Trophoblast cell (in vitro differentiated cells and primary cell): ENCODE measurements around the gene DNAAF3.
A peak's percentile ranks its signal among the peaks of the same experiment; 100 is the strongest.

ENCODE experiments used
- DNase-seq, 2 donors: peaks; one replicate each; pipeline ENCODE4 v3.0.0-alpha.2; 2016
- H2AFZ ChIP-seq: 2 replicates; pipeline ENCODE4 v1.6.1; 2013; ENCODE audit warnings: low read length, moderate library complexity, mild to moderate bottlenecking; ENCODE audit not compliant: insufficient read depth, poor library complexity
- H2AK5ac ChIP-seq: 2 replicates; pipeline ENCODE4 v1.6.1; 2013; ENCODE audit warnings: mild to moderate bottlenecking, low read length
- H2BK120ac ChIP-seq: 2 replicates; pipeline ENCODE4 v1.6.1; 2013; ENCODE audit warnings: low read length, mild to moderate bottlenecking, moderate library complexity; ENCODE audit not compliant: insufficient read depth, poor library complexity
- H2BK12ac ChIP-seq: 2 replicates; pipeline ENCODE4 v1.6.1; 2013; ENCODE audit warnings: mild to moderate bottlenecking, low read length, moderate library complexity
- H2BK5ac ChIP-seq: 2 replicates; pipeline ENCODE4 v1.6.1; 2013; ENCODE audit warnings: low read length, low read depth, moderate library complexity, mild to moderate bottlenecking; ENCODE audit not compliant: poor library complexity
- H3K14ac ChIP-seq: 2 replicates; pipeline ENCODE4 v1.6.1; 2013; ENCODE audit warnings: mild to moderate bottlenecking, low read length
- H3K18ac ChIP-seq: 2 replicates; pipeline ENCODE4 v1.6.1; 2013; ENCODE audit warnings: mild to moderate bottlenecking, low read length
- H3K23ac ChIP-seq: 2 replicates; pipeline ENCODE4 v1.6.1; 2013; ENCODE audit warnings: low read length
- H3K27ac ChIP-seq: 2 replicates; pipeline ENCODE4 v1.5.1; 2013; ENCODE audit warnings: low read depth, mild to moderate bottlenecking, inconsistent platforms, low read length, moderate library complexity
- H3K27me3 ChIP-seq: 2 replicates; pipeline ENCODE4 v1.6.1; 2013; ENCODE audit warnings: inconsistent platforms, mild to moderate bottlenecking, low read length, moderate library complexity; ENCODE audit not compliant: insufficient read depth
- H3K36me3 ChIP-seq, 2 experiments: 1 replicate in 1 of 2; 2 replicates in 1 of 2; pipeline ENCODE4 v1.6.1; 2013; ENCODE audit warnings: low read length in 2 of 2, mild to moderate bottlenecking in 2 of 2, moderate library complexity in 1 of 2; ENCODE audit not compliant: insufficient read depth in 2 of 2, control insufficient read depth in 1 of 2
- H3K4ac ChIP-seq: 2 replicates; pipeline ENCODE4 v1.6.1; 2013; ENCODE audit warnings: low read depth, mild to moderate bottlenecking, low read length, moderate library complexity
- H3K4me1 ChIP-seq, 2 experiments: 1 replicate in 1 of 2; 2 replicates in 1 of 2; pipeline ENCODE4 v1.6.1; 2013; ENCODE audit warnings: low read length in 2 of 2, mild to moderate bottlenecking in 2 of 2, moderate library complexity in 1 of 2; ENCODE audit not compliant: insufficient read depth in 2 of 2, control insufficient read depth in 1 of 2
- H3K4me2 ChIP-seq: 2 replicates; pipeline ENCODE4 v1.6.1; 2013; ENCODE audit warnings: inconsistent platforms, mild to moderate bottlenecking, low read length, moderate library complexity
- H3K4me3 ChIP-seq: 2 replicates; pipeline ENCODE4 v1.5.1; 2013; ENCODE audit warnings: mild to moderate bottlenecking, low read depth, low read length, inconsistent platforms
- H3K79me1 ChIP-seq: one replicate; pipeline ENCODE4 v1.6.1; 2013; ENCODE audit warnings: low read length
- H3K79me2 ChIP-seq: 2 replicates; pipeline ENCODE4 v1.6.1; 2013; ENCODE audit warnings: low read length, mild to moderate bottlenecking; ENCODE audit not compliant: control insufficient read depth, insufficient read depth, poor library complexity
- H3K9ac ChIP-seq: 2 replicates; pipeline ENCODE4 v1.6.1; 2013; ENCODE audit warnings: mild to moderate bottlenecking, low read length
- H3K9me3 ChIP-seq: 2 replicates; pipeline ENCODE4 v1.6.1; 2013; ENCODE audit warnings: low read depth, mild to moderate bottlenecking, control low read depth, inconsistent platforms, low read length; ENCODE audit not compliant: insufficient read depth
- H4K12ac ChIP-seq: 2 replicates; pipeline ENCODE4 v1.6.1; 2013; ENCODE audit warnings: low read depth, mild to moderate bottlenecking, low read length, moderate library complexity
- H4K8ac ChIP-seq: 2 replicates; pipeline ENCODE4 v1.6.1; 2013; ENCODE audit warnings: low read depth, mild to moderate bottlenecking, low read length, moderate library complexity
- H4K91ac ChIP-seq: one replicate; pipeline ENCODE4 v1.6.1; 2013; ENCODE audit warnings: low read depth, mild to moderate bottlenecking, low read length, moderate library complexity
- WGBS: extraction: QIAGEN DNeasy Blood & Tissue Kit; methylation state at CpG from one replicate; pipeline ENCODE4 v1.1.7; 2013; ENCODE audit warnings: missing lambda C conversion rate; ENCODE audit not compliant: insufficient read length, insufficient coverage; ENCODE audit errors: extremely low coverage; 5-methylcytosine and 5-hydroxymethylcytosine counted together

DNAAF3 gene

DNA sequence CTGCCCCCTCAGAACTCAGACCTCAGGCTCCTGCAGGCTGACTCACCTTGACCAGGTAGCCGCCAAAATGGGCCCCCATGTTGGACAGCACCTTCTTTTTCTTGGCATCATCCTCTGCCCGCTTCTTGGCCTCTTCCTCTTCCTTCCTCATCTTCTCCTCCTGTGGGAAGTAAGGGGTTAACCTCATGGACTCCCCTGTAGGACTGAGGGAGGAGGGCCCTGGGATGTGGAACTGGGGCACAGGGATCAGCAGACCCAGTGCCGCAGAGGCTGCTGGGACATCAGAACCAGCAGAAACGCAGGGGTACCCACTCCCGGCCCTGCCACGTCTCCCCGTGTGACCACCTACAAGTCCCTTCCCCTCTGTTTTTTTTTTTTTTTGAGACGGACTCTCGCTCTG lies 28.5 kb downstream of the DNAAF3 start:
- no CpG with 5 or more reads among the region's 9 CpGs for WGBS
- Histone ChIP-seq H3K9ac (no peak overlapping the region), H4K91ac (no peak overlapping the region), H2AK5ac (no peak overlapping the region), H3K4me2 (no peak overlapping the region), H2AFZ (no peak overlapping the region), H3K79me1 (no peaks in the 10 kb centered on the region), H3K27ac (no peak overlapping the region), H3K23ac (no peak overlapping the region), H3K4me3 (no peak overlapping the region), H2BK5ac (no peak overlapping the region), H3K4me1 (peaks cover 0 to 7% of the 10 kb centered on the region in 2 experiments), H2BK120ac (no peak overlapping the region), H3K14ac (no peak overlapping the region), H4K12ac (no peak overlapping the region), H3K4ac (no peak overlapping the region), H3K18ac (no peak overlapping the region), H2BK12ac (no peak overlapping the region), H3K9me3 (peaks cover 1% of the 10 kb centered on the region), H4K8ac (no peak overlapping the region), H3K36me3 (no peaks in the 10 kb centered on the region), H3K79me2 (no peaks in the 10 kb centered on the region), H3K27me3 (no peaks in the 10 kb centered on the region)
- no peak for DNase-seq

- H4K12ac ChIP-seq, result no peak overlapping the region
- no peaks in the 10 kb centered on the region for H3K36me3 ChIP-seq
- no peak overlapping the region for H2AK5ac ChIP-seq
- H2BK120ac ChIP-seq, result no peak overlapping the region
- no peak overlapping the region for H3K14ac ChIP-seq
- H3K4ac ChIP-seq, result no peak overlapping the region
- no peak overlapping the region for H3K9ac ChIP-seq
- peaks cover 0 to 7% of the 10 kb centered on the region in 2 experiments for H3K4me1 ChIP-seq
- no peak overlapping the region for H3K27ac ChIP-seq
- H2BK12ac ChIP-seq, result no peak overlapping the region
- no CpG with 5 or more reads among the region's 17 CpGs for WGBS
- H2BK5ac ChIP-seq, result no peak overlapping the region
- H3K4me3 ChIP-seq, result no peak overlapping the region
- no peak overlapping the region for H3K18ac ChIP-seq
- H4K91ac ChIP-seq, result no peak overlapping the region
- no peak overlapping the region for H4K8ac ChIP-seq
- no peak overlapping the region for H3K23ac ChIP-seq
- no peaks in the 10 kb centered on the region for H3K79me2 ChIP-seq
- H3K4me2 ChIP-seq, result no peak overlapping the region
- H3K79me1 ChIP-seq, result no peaks in the 10 kb centered on the region
- DNase-seq, result no peak
- H3K27me3 ChIP-seq, result no peaks in the 10 kb centered on the region
- H3K9me3 ChIP-seq, result no peaks in the 10 kb centered on the region
- H2AFZ ChIP-seq, result no peak overlapping the region
Measured at GRCh38 chr19:55136399-55137102, 29.9 kb downstream of the DNAAF3 start.

DNA sequence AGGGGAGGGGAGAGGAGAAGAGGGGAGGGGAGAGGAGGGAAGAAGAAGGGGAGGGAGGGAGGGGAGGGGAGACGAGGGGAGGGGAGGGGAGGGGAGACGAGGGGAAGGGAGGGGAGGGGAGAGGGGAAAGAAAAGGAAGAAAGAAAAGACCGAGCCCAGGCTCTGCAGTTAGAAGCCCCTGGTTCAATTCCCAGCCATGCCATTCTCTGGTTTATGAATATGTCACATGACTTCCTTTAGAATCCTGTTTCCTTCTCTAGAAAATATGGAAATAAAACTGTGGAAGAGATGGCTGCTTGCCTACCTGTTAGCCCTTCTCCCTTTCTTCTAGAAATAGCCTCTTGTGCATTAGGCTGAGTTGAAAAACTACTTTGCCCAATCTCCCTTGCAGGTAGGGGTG lies 31.7 kb downstream of the DNAAF3 start:
- Histone ChIP-seq H3K14ac (no peak overlapping the region), H3K4ac (no peak overlapping the region)
- WGBS, result no CpG with 5 or more reads among the region's 3 CpGs

DNA sequence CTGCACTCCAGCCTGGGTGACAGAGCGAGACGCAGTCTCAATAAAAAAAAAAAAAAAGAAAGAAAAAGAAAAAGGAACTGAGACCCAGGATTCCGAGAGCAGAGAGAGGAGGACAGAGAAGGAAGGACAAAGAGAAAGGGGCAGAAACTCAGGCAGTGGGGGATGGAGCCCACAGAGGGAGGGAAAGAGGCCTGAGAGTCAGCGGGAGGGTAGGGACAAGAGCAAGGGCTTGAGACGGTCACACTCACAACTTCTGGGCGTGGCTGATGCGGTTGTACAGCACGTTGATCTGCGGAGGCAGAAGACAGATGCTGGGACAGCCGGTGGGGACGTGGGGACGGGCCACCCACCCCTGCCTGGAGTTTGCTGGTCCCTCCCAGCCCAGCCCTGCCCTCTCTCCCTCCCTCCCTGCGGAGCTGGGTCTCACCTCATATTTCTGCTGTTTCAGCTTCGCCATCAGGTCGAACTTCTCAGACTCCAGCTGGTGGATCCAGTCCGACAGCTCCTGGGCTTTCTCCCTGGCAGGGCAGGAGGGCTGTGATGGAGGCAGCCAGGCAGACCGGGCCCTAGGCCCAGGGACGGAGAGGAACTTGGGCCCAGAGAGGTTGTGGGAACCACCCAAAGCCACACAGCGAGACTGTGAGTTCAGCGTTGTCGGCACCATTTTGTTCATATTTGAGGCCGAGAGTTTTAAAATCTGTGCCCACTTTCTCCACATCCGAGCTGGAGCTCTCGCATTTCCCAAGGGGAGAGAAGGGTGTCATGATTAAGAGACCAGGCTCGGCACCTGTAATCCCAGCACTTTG lies 32.6 kb downstream of the DNAAF3 start:
- Histone ChIP-seq H4K12ac (no peak overlapping the region), H3K4me3 (no peak overlapping the region), H3K27me3 (no peaks in the 10 kb centered on the region), H3K14ac (no peak overlapping the region), H4K91ac (no peak overlapping the region), H3K4me1 (peaks cover 0 to 7% of the 10 kb centered on the region in 2 experiments), H3K18ac (no peak overlapping the region), H2BK12ac (no peak overlapping the region), H3K79me2 (no peaks in the 10 kb centered on the region), H2AFZ (no peak overlapping the region), H2BK120ac (no peak overlapping the region), H2AK5ac (no peak overlapping the region), H3K9me3 (no peaks in the 10 kb centered on the region), H3K79me1 (no peaks in the 10 kb centered on the region), H3K9ac (no peak overlapping the region), H2BK5ac (no peak overlapping the region), H3K27ac (no peak overlapping the region), H3K4ac (no peak overlapping the region), H3K4me2 (no peak overlapping the region), H3K23ac (no peak overlapping the region), H3K36me3 (no peaks in the 10 kb centered on the region), H4K8ac (no peak overlapping the region)
- DNase-seq, result peak; percentile 48 to 68
- no CpG with 5 or more reads among the region's 25 CpGs for WGBS

More for the DNA sequence above, 31.7 kb downstream of the DNAAF3 start:
- H3K4me3 ChIP-seq, result no peak overlapping the region
- H4K8ac ChIP-seq, result no peak overlapping the region
- no peak overlapping the region for H2BK5ac ChIP-seq
- H3K27me3 ChIP-seq, result no peaks in the 10 kb centered on the region
- H3K9me3 ChIP-seq, result no peaks in the 10 kb centered on the region
- no peak overlapping the region for H4K12ac ChIP-seq
- H2AK5ac ChIP-seq, result no peak overlapping the region
- no peak overlapping the region for H3K9ac ChIP-seq
- H3K23ac ChIP-seq, result no peak overlapping the region
- H2BK120ac ChIP-seq, result no peak overlapping the region
- H2AFZ ChIP-seq, result no peak overlapping the region
- no peaks in the 10 kb centered on the region for H3K79me1 ChIP-seq
- no peak overlapping the region for H2BK12ac ChIP-seq
- H3K4me1 ChIP-seq, result peaks cover 0 to 7% of the 10 kb centered on the region in 2 experiments
- H3K36me3 ChIP-seq, result no peaks in the 10 kb centered on the region
- H3K4me2 ChIP-seq, result no peak overlapping the region
- no peak overlapping the region for H4K91ac ChIP-seq
- no peak overlapping the region for H3K18ac ChIP-seq
- no peak for DNase-seq
- no peak overlapping the region for H3K27ac ChIP-seq
- H3K79me2 ChIP-seq, result no peaks in the 10 kb centered on the region
